Endothelial cell of umbilical vein (primary cell): ENCODE data around the gene KRTAP10-12. TPM values are rescaled to one million over a fixed set of nuclear protein-coding genes. Genes with fewer than 3 reads are reported as not detected.

Experiments used
- BruUV-seq: library from RNA; stranded (reverse); fragments of 400-500 nt; replicated peaks from 2 replicates; lab custom pipeline; 2021; lab: Mats Ljungman, UMichigan
- CTCF ChIA-PET: fragments of 300-600, 350-600 bp; sonication (Branson Sonifier 250); formaldehyde crosslinking; loops from one replicate; lab custom pipeline; 2021; ENCODE audit warnings: antibody characterized with exemption, inconsistent platforms; lab: Charles Lee
- POLR2A ChIA-PET: fragments of 300-600, 350-600 bp; sonication (Branson Sonifier 250); formaldehyde crosslinking; loops from one replicate; lab custom pipeline; 2021; ENCODE audit warnings: antibody characterized with exemption, inconsistent platforms; lab: Charles Lee
- DNase-seq: peaks from one replicate; pipeline ENCODE4 v3.0.0-alpha.2; 2011; ENCODE audit warnings: low read depth, low spot score
- FAIRE-seq: peaks from 2 replicates; lab custom pipeline; 2011; peaks lifted over from hg19 to GRCh38; lab: Jason Lieb, UNC
- H2AFZ ChIP-seq: 2 replicates; pipeline ENCODE4 v1.6.0; 2012; ENCODE audit warnings: low read depth, low read length, control low read depth, inconsistent platforms
- H3K27ac ChIP-seq: 2 replicates; pipeline ENCODE4 v1.5.1; 2011; ENCODE audit warnings: low read depth, mild to moderate bottlenecking, control low read depth, low read length, moderate library complexity; ENCODE audit not compliant: insufficient read depth
- H3K27me3 ChIP-seq, 2 experiments: 2 replicates each; pipeline versions ENCODE4 v1.6.0 to v1.6.1; 2011; ENCODE audit warnings: low read length in 2 of 2, mixed read lengths in 1 of 2; ENCODE audit not compliant: control insufficient read depth in 2 of 2, insufficient read depth in 2 of 2
- H3K36me3 ChIP-seq, 2 experiments: 2 replicates in 1 of 2; 3 replicates in 1 of 2; pipeline ENCODE4 v1.5.1; 2011; ENCODE audit warnings: low read length in 2 of 2, mild to moderate bottlenecking in 1 of 2, moderate library complexity in 1 of 2; ENCODE audit not compliant: control insufficient read depth in 2 of 2, insufficient read depth in 2 of 2; ENCODE audit errors: extremely low read depth in 1 of 2
- H3K4me1 ChIP-seq: 3 replicates; pipeline ENCODE4 v1.5.1; 2011; ENCODE audit warnings: mild to moderate bottlenecking, low read length; ENCODE audit not compliant: control insufficient read depth, insufficient read depth; ENCODE audit errors: extremely low read depth
- H3K4me2 ChIP-seq: 2 replicates; pipeline ENCODE4 v1.6.1; 2011; ENCODE audit warnings: low read length, control low read depth, mixed read lengths; ENCODE audit not compliant: insufficient read depth
- H3K4me3 ChIP-seq, 3 experiments: fragments of 200-600 bp in 1 of 3; sonication (generic), shearing (Covaris generic) in 1 of 3; replicated peaks in 1 of 3; 2 replicates each; pipeline ENCODE4 v1.5.1; 2011 to 2016; ENCODE audit warnings: control low read depth in 3 of 3, low read length in 3 of 3, mild to moderate bottlenecking in 2 of 3, inconsistent platforms in 1 of 3, low read depth in 1 of 3, moderate library complexity in 1 of 3; ENCODE audit not compliant: insufficient read depth in 1 of 3
- H3K79me2 ChIP-seq: 2 replicates; pipeline ENCODE4 v1.6.0; 2012; ENCODE audit warnings: low read length, inconsistent platforms; ENCODE audit not compliant: control insufficient read depth, insufficient read depth
- H3K9ac ChIP-seq: replicated peaks from 2 replicates; pipeline ENCODE3; 2011; ENCODE audit warnings: low read length, control low read depth; ENCODE audit not compliant: insufficient read depth; ENCODE audit errors: extremely low read depth
- H3K9me1 ChIP-seq: replicated peaks from 3 replicates; pipeline ENCODE4 v1.6.0; 2011; ENCODE audit warnings: mild to moderate bottlenecking, low read length; ENCODE audit not compliant: control insufficient read depth, insufficient read depth; ENCODE audit errors: extremely low read depth
- H3K9me3 ChIP-seq: replicated peaks from 2 replicates; pipeline ENCODE4 v1.5.1; 2012; ENCODE audit warnings: low read length, inconsistent platforms; ENCODE audit not compliant: control insufficient read depth, insufficient read depth
- H4K20me1 ChIP-seq: replicated peaks from 2 replicates; pipeline ENCODE3; 2011; ENCODE audit warnings: mild to moderate bottlenecking, low read length; ENCODE audit not compliant: control insufficient read depth, insufficient read depth; ENCODE audit errors: extremely low read depth
- CTCF ChIP-seq, 2 donors: IDR thresholded peaks; 1 replicate in 1 of 2; 2 replicates in 1 of 2; pipeline ENCODE4 v1.5.1; 2011; ENCODE audit warnings: low read length in 2 of 2, mild to moderate bottlenecking in 2 of 2, moderate library complexity in 2 of 2, control low read depth in 1 of 2, inconsistent platforms in 1 of 2, low read depth in 1 of 2; ENCODE audit not compliant: insufficient read depth in 1 of 2; ENCODE audit errors: extremely low read depth in 1 of 2
- EZH2 ChIP-seq: IDR thresholded peaks from 2 replicates; pipeline ENCODE4 v1.6.1; 2012; ENCODE audit warnings: borderline replicate concordance, low read depth, mild to moderate bottlenecking, moderate library complexity, low read length, inconsistent platforms; ENCODE audit not compliant: severe bottlenecking
- FOS ChIP-seq: IDR thresholded peaks from 2 replicates; pipeline ENCODE4 v1.6.1; 2011; ENCODE audit warnings: mild to moderate bottlenecking, low read length, moderate library complexity, borderline replicate concordance; ENCODE audit not compliant: insufficient read depth
- GATA2 ChIP-seq: IDR thresholded peaks from 2 replicates; pipeline ENCODE4 v1.7.0; 2011; ENCODE audit warnings: low read depth, mild to moderate bottlenecking, moderate library complexity, mixed read lengths, low read length; ENCODE audit not compliant: insufficient read length, insufficient read depth
- JUN ChIP-seq: IDR thresholded peaks from 2 replicates; pipeline ENCODE4 v1.6.1; 2011; ENCODE audit warnings: borderline replicate concordance, low read depth; ENCODE audit not compliant: insufficient read length, insufficient read depth
- MAX ChIP-seq: IDR thresholded peaks from 2 replicates; pipeline ENCODE4 v1.6.1; 2011; ENCODE audit not compliant: insufficient read depth, insufficient read length
- MYC ChIP-seq: IDR thresholded peaks from one replicate; pipeline ENCODE4 v1.6.1; 2011; ENCODE audit warnings: mild to moderate bottlenecking, low read depth, low read length
- POLR2A ChIP-seq: IDR thresholded peaks from 2 replicates; pipeline ENCODE4 v1.6.1; 2012; ENCODE audit warnings: low read depth, mild to moderate bottlenecking, control low read depth, low read length
- POLR2AphosphoS5 ChIP-seq: IDR thresholded peaks from 2 replicates; pipeline ENCODE4 v1.6.1; 2012; ENCODE audit warnings: low read depth, mild to moderate bottlenecking, control low read depth, low read length, moderate library complexity; ENCODE audit not compliant: insufficient read depth
- dilution Hi-C: fragments of 300-500 bp; cut with MboI; formaldehyde crosslinking; loops from one replicate; pipeline ENCODE4 v1.15.0; 2019; ENCODE audit warnings: low sequenced_read_pairs; ENCODE audit not compliant: extremely low pct_ligation_motif_present
- intact Hi-C: fragments of 100-400 bp; cut with micrococcal nuclease; formaldehyde crosslinking; loops from one replicate; pipeline ENCODE4 v1.10.0; 2022
- polyA plus RNA-seq, 4 experiments: library from polyadenylated mRNA; depleted of rRNA in 3 of 4; stranded (reverse) in 3 of 4; unstranded in 1 of 4; fragments of >200 nt; gene quantifications; 2 replicates each; pipeline versions ENCODE4 v1.2.1 to v1.2.3, GENCODE V29; 2011 to 2012; ENCODE audit warnings: missing spikeins in 1 of 4
- total RNA-seq: library from RNA; stranded (reverse); gene quantifications from 2 replicates; pipeline ENCODE4 v1.2.3, GENCODE V29; 2021

KRTAP10-12 gene
- total and polyA plus RNA-seq, 2 donors (not counting 3 experiments of a cell fraction or from before 2014, with no cell fraction given) = not detected

GRCh38 chr21:44667612-44668011 lies 29.4 kb upstream of the KRTAP10-12 start:
- Histone ChIP-seq H3K79me2 (no peaks in the 10 kb centered on the region), H3K36me3 (no peaks in the 10 kb centered on the region), H3K27me3 (peaks cover 0 to 2% of the 10 kb centered on the region in 2 experiments), H4K20me1 (no peaks in the 10 kb centered on the region), H3K9ac (no peak overlapping the region), H3K4me1 (no peaks in the 10 kb centered on the region), H3K27ac (no peak overlapping the region), H2AFZ (no peak overlapping the region), H3K9me3 (no peaks in the 10 kb centered on the region), H3K4me2 (no peak overlapping the region), H3K9me1 (no peaks in the 10 kb centered on the region), H3K4me3 (no peak overlapping the region)
- no TSS peak for BruUV-seq
- TF ChIP-seq MAX (no peak), POLR2AphosphoS5 (no peak), POLR2A (no peak), GATA2 (no peak), CTCF (IDR thresholded peaks at IDR 0.05; ENCODE audit: extremely low read depth in 1 of 2, insufficient read depth in 1 of 2, low read depth in 1 of 2, low read length in 2 of 2) (no peak), EZH2 (no peak), FOS (no peak), MYC (no peak), JUN (no peak)
- FAIRE-seq = no peak
- CTCF ChIA-PET = interaction anchor here (1.5 kb wide), 1 partner anchor 73 kb away, joined by 4 read pairs; no protein-coding TSS in a partner anchor
- POLR2A ChIA-PET = no interaction called here
- dilution Hi-C loops = no loop called here
- intact Hi-C loops = no loop called here
- DNase-seq = no peak
